ENCODE data around the gene SACS.

SACS gene

GRCh38 chr13:23356368-23356767, 77.1 kb downstream of the SACS start:
- no peak for DNase-seq (ENCODE audit: low read depth, low spot score)
- TF ChIP-seq CTCF (IDR thresholded peaks at IDR 0.05; ENCODE audit: low read depth, low read length), result no peak

GRCh38 chr13:23354520-23354919, 79.0 kb downstream of the SACS start:
- in situ Hi-C loops (cut with HindIII; ENCODE audit: low sequenced_read_pairs), result no loop called here
- no peak for TF ChIP-seq CTCF (IDR thresholded peaks at IDR 0.05; ENCODE audit: low read depth, low read length)
- DNase-seq (ENCODE audit: low read depth, low spot score), result no peak
- no peak overlapping the region for H3K4me3 ChIP-seq (ENCODE audit: low read depth, low read length)

More at GRCh38 chr13:23356368-23356767, 77.1 kb downstream of the SACS start:
- in situ Hi-C loops (cut with HindIII; ENCODE audit: low sequenced_read_pairs), result no loop called here
- no peak overlapping the region for H3K4me3 ChIP-seq (ENCODE audit: low read depth, low read length)

GRCh38 chr13:23352161-23352560, 81.3 kb downstream of the SACS start:
- no peak overlapping the region for H3K4me3 ChIP-seq (ENCODE audit: low read depth, low read length)
- TF ChIP-seq CTCF (IDR thresholded peaks at IDR 0.05; ENCODE audit: low read depth, low read length), result no peak
- no peak for DNase-seq (ENCODE audit: low read depth, low spot score)
- in situ Hi-C loops (cut with HindIII; ENCODE audit: low sequenced_read_pairs), result no loop called here

- no peak for DNase-seq (ENCODE audit: low read depth, low spot score)
- no peak for TF ChIP-seq CTCF (IDR thresholded peaks at IDR 0.05; ENCODE audit: low read depth, low read length)
- in situ Hi-C loops (cut with HindIII; ENCODE audit: low sequenced_read_pairs), result no loop called here
- H3K4me3 ChIP-seq (ENCODE audit: low read depth, low read length), result no peak overlapping the region
Measured at GRCh38 chr13:23350009-23350408, 83.5 kb downstream of the SACS start.

GRCh38 chr13:23349161-23349897, 84.2 kb downstream of the SACS start:
- TF ChIP-seq CTCF (IDR thresholded peaks at IDR 0.05; ENCODE audit: low read depth, low read length), result no peak
- no peak for DNase-seq (ENCODE audit: low read depth, low spot score)
- in situ Hi-C loops (cut with HindIII; ENCODE audit: low sequenced_read_pairs), result no loop called here
- no peak overlapping the region for H3K4me3 ChIP-seq (ENCODE audit: low read depth, low read length)

- no peak for TF ChIP-seq CTCF (IDR thresholded peaks at IDR 0.05; ENCODE audit: low read depth, low read length)
- in situ Hi-C loops (cut with HindIII; ENCODE audit: low sequenced_read_pairs), result no loop called here
- no peak overlapping the region for H3K4me3 ChIP-seq (ENCODE audit: low read depth, low read length)
- DNase-seq (ENCODE audit: low read depth, low spot score), result no peak
Measured at GRCh38 chr13:23348262-23349127, 85.0 kb downstream of the SACS start.

Measured in astrocyte of the spinal cord (primary cell).